ENCODE data around the gene ZNF529.

ZNF529 gene

DNA sequence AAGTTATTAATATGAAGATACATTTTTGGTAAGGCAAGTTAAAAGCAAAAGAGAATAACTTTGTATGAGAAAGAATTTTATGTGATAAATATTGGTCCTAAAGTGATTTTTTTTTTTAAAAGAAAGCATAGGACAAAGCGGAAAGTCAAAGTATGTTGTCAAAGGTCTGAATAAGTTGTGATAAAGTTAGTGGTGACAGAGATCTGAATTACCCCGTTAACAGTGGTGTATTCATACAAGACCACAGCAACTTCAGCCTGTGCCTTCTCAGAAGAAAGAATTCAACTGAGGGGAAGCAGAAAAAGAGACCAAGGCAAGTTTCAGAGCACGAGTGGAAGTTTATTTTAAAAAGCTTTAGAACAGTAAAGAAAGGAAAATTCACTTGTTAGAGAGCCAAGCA is 64.8 kb downstream of the ZNF529 start:
- no peak for DNase-seq

DNA sequence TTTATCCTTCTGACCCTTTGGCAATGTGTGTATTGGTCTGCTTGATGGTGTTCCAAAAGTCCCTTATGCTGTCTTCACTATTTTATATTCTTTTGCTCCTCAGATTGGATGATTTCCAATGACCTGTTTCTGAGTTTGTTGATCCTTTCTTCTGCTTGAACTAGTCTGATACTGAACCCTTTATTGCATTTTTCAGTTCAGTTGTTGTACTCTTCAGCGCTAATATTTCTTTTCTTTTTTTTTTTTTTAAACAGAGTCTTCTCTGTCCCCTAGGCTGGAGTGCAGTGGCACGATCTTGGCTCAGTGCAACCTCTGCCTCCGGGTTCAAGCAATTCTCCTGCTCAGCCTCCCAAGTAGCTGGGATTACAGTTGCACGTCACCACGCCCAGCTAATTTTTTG is 71.1 kb downstream of the ZNF529 start:
- no peak for DNase-seq

DNA sequence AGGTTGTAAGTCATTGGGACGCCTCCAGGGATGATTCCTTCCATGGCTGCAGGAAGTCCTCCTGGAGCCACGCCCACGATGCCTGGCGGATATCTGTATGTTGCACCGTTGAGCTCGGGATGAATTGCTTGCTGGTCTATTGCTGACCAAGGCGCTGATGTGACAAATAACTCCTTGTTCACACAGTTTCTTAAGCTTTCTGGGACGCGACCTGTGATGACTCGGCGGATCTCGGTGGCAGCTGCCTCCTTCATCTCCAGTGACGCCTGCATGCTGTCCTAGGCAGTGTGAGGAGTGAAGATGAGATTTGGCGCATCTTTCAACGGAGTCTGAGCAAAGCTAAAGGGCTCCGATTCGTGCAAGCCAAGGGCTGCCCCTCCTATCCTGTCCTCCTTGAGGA is 76.1 kb downstream of the ZNF529 start:
- no peak for DNase-seq

Data from GOT3 (cell line).